Right lobe of liver (tissue), 6 donors: ENCODE results near the gene CHST8. TPM values are rescaled to one million over a fixed set of nuclear protein-coding genes. Genes with fewer than 3 reads are reported as not detected.
"Not testable (repeated sequence)": the region's sequence is repeated elsewhere in the genome, so short reads cannot be mapped to it uniquely, and the experiment has no call there.

Source experiments
- ATAC-seq, 4 donors: fragments of 200-7000 bp; cut with Tn5 transposase; one replicate each; pipeline ENCODE4 v1.9.1; 2020; ENCODE audit warnings: mild to moderate bottlenecking in 4 of 4, moderate library complexity in 4 of 4
- DNase-seq, 3 donors: peaks; one replicate each; pipeline ENCODE4 v3.0.0-alpha.2; 2020
- H3K27ac ChIP-seq, 3 donors: fragments of 200-600 bp; one replicate each; pipeline ENCODE4 v1.8.0; 2022
- H3K27me3 ChIP-seq, 2 donors: fragments of 200-600 bp; one replicate each; pipeline ENCODE4 v1.8.0; 2022
- H3K36me3 ChIP-seq, 4 donors: fragments of 200-600 bp; sonication (generic) in 1 of 4; one replicate each; pipeline versions ENCODE4 v1.5.1 to v1.8.0; 2017 to 2022; ENCODE audit warnings: control low read depth in 1 of 4
- H3K4me1 ChIP-seq, 4 donors: fragments of 200-600 bp; sonication (generic) in 1 of 4; one replicate each; pipeline versions ENCODE4 v1.5.1 to v1.8.0; 2017 to 2022; ENCODE audit warnings: control low read depth in 1 of 4
- H3K4me3 ChIP-seq, 3 donors: fragments of 200-600 bp; one replicate each; pipeline ENCODE4 v1.8.0; 2022
- H3K9me3 ChIP-seq, 4 donors: fragments of 200-600 bp; sonication (generic) in 1 of 4; one replicate each; pipeline versions ENCODE4 v1.5.1 to v1.8.0; 2017 to 2022; ENCODE audit warnings: control low read depth in 1 of 4
- CTCF ChIP-seq, 4 donors: fragments of 200-600 bp in 3 of 4; fragments of 450-650 bp in 1 of 4; IDR thresholded peaks; one replicate each; pipeline versions ENCODE4 v1.5.1 to v1.8.0; 2016 to 2022; ENCODE audit warnings: antibody characterized with exemption in 4 of 4, mild to moderate bottlenecking in 2 of 4
- POLR2A ChIP-seq: fragments of 450-650 bp; IDR thresholded peaks from one replicate; pipeline ENCODE4 v1.6.1; 2017; ENCODE audit warnings: antibody characterized with exemption, mild to moderate bottlenecking
- WGBS: methylation state at CpG from one replicate; pipeline ENCODE4 v1.1.6; 2018; ENCODE audit warnings: low coverage, low lambda C conversion rate; ENCODE audit not compliant: insufficient coverage; ENCODE audit errors: missing lambda C conversion rate; 5-methylcytosine and 5-hydroxymethylcytosine counted together
- intact Hi-C, 2 donors: fragments of 100-400 bp; cut with DNase I; formaldehyde crosslinking; loops; one replicate each; pipeline versions ENCODE4 v1.11.2 to v1.14.1; 2022
- total RNA-seq, 6 experiments: library from RNA; depleted of rRNA in 2 of 6; stranded (reverse); fragments of >200 nt in 2 of 6; fragmentation: NEBNext Ultra II Directional in 3 of 6; extraction: Animal tissue kit (Norgen Biotek cat#: 25700) in 3 of 6; gene quantifications; one replicate each; pipeline versions ENCODE4 v1.1.0 to v1.2.4, GENCODE V29; 2016 to 2023
- donor health status: DM: no; HTN: yes; CAD: no.
- donor health status: DM: no; HTN: no; CAD: no.
- donor health status: DM: no; HTN: no; CAD: no.
- donor health status: DM: no; HTN: yes; CAD: no.
- donor health status: DM: no; HTN: yes; CAD: no.

CHST8 gene
- total RNA-seq, 6 experiments from 2014 or later, result 0.12 to 0.19 TPM; not detected in 4

- intact Hi-C loops, result no loop called here
- ATAC-seq, result no peak
- Histone ChIP-seq H3K27ac (no peak overlapping the region), H3K4me3 (no peak overlapping the region), H3K27me3 (peaks cover 0 to 7% of the 10 kb centered on the region in 2 donors), H3K4me1 (peaks cover 0 to under 1% (median 0%) of the 10 kb centered on the region in 4 donors), H3K36me3 (no peaks in the 10 kb centered on the region), H3K9me3 (no peaks in the 10 kb centered on the region)
- TF ChIP-seq POLR2A, result no peak
- TF ChIP-seq CTCF (IDR thresholded peaks at IDR 0.05), result no peak
- WGBS, result 48% methylated on average over 4 of the region's 4 CpGs
- DNase-seq, result no peak
These were observed 4.9 kb upstream of the CHST8 start for GRCh38 chr19:33616857-33617256.

GRCh38 chr19:33618363-33618762, 3.4 kb upstream of the CHST8 start:
- DNase-seq, intact Hi-C loops, H3K27ac ChIP-seq, H3K4me3 ChIP-seq, ATAC-seq, H3K36me3 ChIP-seq, H3K9me3 ChIP-seq: not testable (repeated sequence)
- H3K4me1 ChIP-seq, result peaks cover 0 to 15% (median 0%) of the 10 kb centered on the region in 4 donors
- H3K27me3 ChIP-seq, result peaks cover 0 to 21% of the 10 kb centered on the region in 2 donors
- 80% methylated on average over 1 of the region's 2 CpGs for WGBS

GRCh38 chr19:33618884-33619283, 2.9 kb upstream of the CHST8 start:
- Histone ChIP-seq H3K27me3 (peaks cover 0 to 21% of the 10 kb centered on the region in 2 donors), H3K4me3 (no peak overlapping the region), H3K9me3 (no peaks in the 10 kb centered on the region), H3K27ac (no peak overlapping the region), H3K4me1 (peaks cover 0 to 15% (median 0%) of the 10 kb centered on the region in 4 donors), H3K36me3 (no peaks in the 10 kb centered on the region)
- TF ChIP-seq POLR2A (no peak), CTCF (IDR thresholded peaks at IDR 0.05) (no peak)
- 69% methylated on average over 4 of the region's 5 CpGs for WGBS
- intact Hi-C loops, result no loop called here
- no peak for DNase-seq
- ATAC-seq, result no peak

DNA sequence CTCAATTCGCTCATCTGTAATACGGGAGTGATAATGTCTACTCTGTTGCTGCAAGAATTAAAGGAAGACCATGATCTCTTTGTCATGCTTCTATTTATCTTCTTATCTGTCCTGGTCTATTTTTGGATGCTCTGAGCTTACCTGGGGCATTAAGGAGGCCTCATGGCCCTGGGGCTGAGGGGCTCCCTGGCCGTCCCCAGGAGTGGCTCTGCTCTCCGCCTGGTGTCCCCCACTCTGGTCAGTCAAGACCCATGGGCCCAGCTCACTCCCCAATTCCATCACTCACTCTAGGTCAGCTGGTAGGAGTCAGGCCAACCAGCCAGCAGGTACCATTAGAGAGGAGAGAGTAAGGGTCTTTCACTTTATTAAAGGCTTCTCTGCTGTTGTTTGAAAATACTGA, 1.1 kb upstream of the CHST8 start:
- H3K27me3 ChIP-seq, result peaks cover 0 to 25% of the 10 kb centered on the region in 2 donors
- no peak for DNase-seq
- intact Hi-C loops, result no loop called here
- no peak for ATAC-seq
- no peaks in the 10 kb centered on the region for H3K36me3 ChIP-seq
- no peak overlapping the region for H3K4me3 ChIP-seq
- H3K4me1 ChIP-seq, result peaks cover 0 to 15% (median 0%) of the 10 kb centered on the region in 4 donors
- no peak for TF ChIP-seq CTCF (IDR thresholded peaks at IDR 0.05)
- no peak for TF ChIP-seq POLR2A
- WGBS, result 83% methylated on average over 4 of the region's 4 CpGs
- no peaks in the 10 kb centered on the region for H3K9me3 ChIP-seq
- H3K27ac ChIP-seq, result no peak overlapping the region

- Histone ChIP-seq H3K27ac (no peak overlapping the region), H3K27me3 (peaks cover 0 to 25% of the 10 kb centered on the region in 2 donors), H3K9me3 (no peaks in the 10 kb centered on the region), H3K36me3 (no peaks in the 10 kb centered on the region), H3K4me3 (peak overlapping the region in 1 of 3 donors; percentile 44), H3K4me1 (peaks cover 0 to 15% (median 0%) of the 10 kb centered on the region in 4 donors)
- intact Hi-C loops, result no loop called here
- 10% methylated on average over 12 of the region's 60 CpGs for WGBS
- ATAC-seq (peak in 1 of 4 donors; percentile 6), DNase-seq (no peak)
- no peak for TF ChIP-seq POLR2A
- no peak for TF ChIP-seq CTCF (IDR thresholded peaks at IDR 0.05)
These were observed 528 bp upstream of the CHST8 start for GRCh38 chr19:33621065-33621785.
